GM18526 (cell line): Measurements from ENCODE around the gene KNDC1.

Experiments
- POLR2A ChIP-seq: IDR thresholded peaks from 3 replicates; pipeline ENCODE4 v1.6.1; 2011; ENCODE audit not compliant: insufficient read length; ENCODE audit errors: extremely low read depth

Gene KNDC1

GRCh38 chr10:133205146-133205545, 45.1 kb downstream of the KNDC1 start:
- no peak for TF ChIP-seq POLR2A

GRCh38 chr10:133206356-133207040, 46.5 kb downstream of the KNDC1 start:
- TF ChIP-seq POLR2A, result no peak

- no peak for TF ChIP-seq POLR2A
Measured at GRCh38 chr10:133207041-133207600, 47.1 kb downstream of the KNDC1 start.

- TF ChIP-seq POLR2A, result no peak
Measured at GRCh38 chr10:133207627-133208026, 47.6 kb downstream of the KNDC1 start.

- no peak for TF ChIP-seq POLR2A
Measured at GRCh38 chr10:133208466-133208865, 48.4 kb downstream of the KNDC1 start.

- no peak for TF ChIP-seq POLR2A
Measured at GRCh38 chr10:133209117-133209516, 49.1 kb downstream of the KNDC1 start.

- TF ChIP-seq POLR2A, result no peak
Measured at GRCh38 chr10:133209641-133210040, 49.6 kb downstream of the KNDC1 start.

- TF ChIP-seq POLR2A, result no peak
Measured at GRCh38 chr10:133210398-133211140, 50.5 kb downstream of the KNDC1 start.

GRCh38 chr10:133211141-133211830, 51.3 kb downstream of the KNDC1 start:
- TF ChIP-seq POLR2A, result no peak

GRCh38 chr10:133211959-133212852, 52.2 kb downstream of the KNDC1 start:
- no peak for TF ChIP-seq POLR2A

GRCh38 chr10:133212853-133213494, 53.0 kb downstream of the KNDC1 start:
- no peak for TF ChIP-seq POLR2A

GRCh38 chr10:133213641-133214467, 53.8 kb downstream of the KNDC1 start:
- no peak for TF ChIP-seq POLR2A

GRCh38 chr10:133214468-133215410, 54.7 kb downstream of the KNDC1 start:
- TF ChIP-seq POLR2A, result no peak

- no peak for TF ChIP-seq POLR2A
Measured at GRCh38 chr10:133215586-133215985, 55.6 kb downstream of the KNDC1 start.
